ENCODE measurements around the gene PALMD.

The PALMD gene

DNA sequence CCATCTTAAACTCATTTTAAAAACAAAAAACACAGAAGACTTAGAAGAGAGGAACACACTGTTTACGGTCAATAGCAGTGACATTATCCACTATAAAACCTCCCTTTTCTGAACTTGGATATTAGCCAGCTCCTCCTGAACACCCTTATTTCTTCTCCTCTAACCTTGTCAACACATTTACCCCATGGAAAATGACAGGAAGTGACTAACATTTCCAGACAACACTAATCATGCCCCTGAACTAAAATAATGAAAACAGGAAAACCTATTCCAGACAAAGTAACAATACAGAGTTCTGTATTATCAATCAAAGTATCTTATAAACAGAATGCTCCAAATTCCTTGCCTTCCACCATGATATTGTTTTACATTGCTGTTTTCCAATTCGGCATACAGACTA, 45.3 kb downstream of the PALMD start:
- no peak overlapping the region for H3K4me3 ChIP-seq (ENCODE audit: low read depth in 1 of 2, low read length in 1 of 2)
- no peaks in the 10 kb centered on the region for H3K36me3 ChIP-seq
- no peak for TF ChIP-seq CTCF (IDR thresholded peaks at IDR 0.05)
- no peaks in the 10 kb centered on the region for H3K9me3 ChIP-seq
- H3K27ac ChIP-seq: no peak overlapping the region
- H3K4me1 ChIP-seq (ENCODE audit: control insufficient read depth in 1 of 2, insufficient read depth in 1 of 2, low read depth in 1 of 2, low read length in 1 of 2): no peaks in the 10 kb centered on the region
- peaks cover 6% of the 10 kb centered on the region for H3K27me3 ChIP-seq

DNA sequence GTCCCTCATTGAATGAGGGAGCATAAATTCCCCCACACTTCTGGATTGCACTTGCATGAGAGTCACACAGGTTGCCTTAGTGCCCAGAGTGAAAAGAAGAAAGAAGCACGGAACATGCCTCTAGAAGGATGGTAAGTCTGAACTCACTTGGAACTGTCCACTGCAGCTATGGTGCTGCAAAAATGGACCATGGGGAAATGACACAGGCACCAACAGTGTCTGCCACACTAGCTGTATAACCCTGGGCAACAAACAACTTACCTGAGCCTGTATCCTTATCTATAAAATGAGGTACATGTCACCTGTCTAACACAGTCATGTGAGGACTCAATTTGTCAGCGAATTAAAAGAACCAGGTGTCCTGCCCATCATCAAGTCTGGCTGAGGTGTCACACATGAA, 50.7 kb downstream of the PALMD start:
- H3K36me3 ChIP-seq: no peaks in the 10 kb centered on the region
- H3K4me1 ChIP-seq (ENCODE audit: control insufficient read depth in 1 of 2, insufficient read depth in 1 of 2, low read depth in 1 of 2, low read length in 1 of 2): no peaks in the 10 kb centered on the region
- TF ChIP-seq CTCF (IDR thresholded peaks at IDR 0.05): no peak
- H3K4me3 ChIP-seq (ENCODE audit: low read depth in 1 of 2, low read length in 1 of 2): no peak overlapping the region
- no peaks in the 10 kb centered on the region for H3K9me3 ChIP-seq
- H3K27ac ChIP-seq: no peak overlapping the region
- peaks cover 5% of the 10 kb centered on the region for H3K27me3 ChIP-seq

GRCh38 chr1:99697580-99697979, 51.7 kb downstream of the PALMD start:
- TF ChIP-seq CTCF (IDR thresholded peaks at IDR 0.05): no peak
- peaks cover 5% of the 10 kb centered on the region for H3K27me3 ChIP-seq
- H3K4me3 ChIP-seq (ENCODE audit: low read depth in 1 of 2, low read length in 1 of 2): no peak overlapping the region
- H3K27ac ChIP-seq: no peak overlapping the region
- no peaks in the 10 kb centered on the region for H3K36me3 ChIP-seq
- no peaks in the 10 kb centered on the region for H3K9me3 ChIP-seq
- no peaks in the 10 kb centered on the region for H3K4me1 ChIP-seq (ENCODE audit: control insufficient read depth in 1 of 2, insufficient read depth in 1 of 2, low read depth in 1 of 2, low read length in 1 of 2)

DNA sequence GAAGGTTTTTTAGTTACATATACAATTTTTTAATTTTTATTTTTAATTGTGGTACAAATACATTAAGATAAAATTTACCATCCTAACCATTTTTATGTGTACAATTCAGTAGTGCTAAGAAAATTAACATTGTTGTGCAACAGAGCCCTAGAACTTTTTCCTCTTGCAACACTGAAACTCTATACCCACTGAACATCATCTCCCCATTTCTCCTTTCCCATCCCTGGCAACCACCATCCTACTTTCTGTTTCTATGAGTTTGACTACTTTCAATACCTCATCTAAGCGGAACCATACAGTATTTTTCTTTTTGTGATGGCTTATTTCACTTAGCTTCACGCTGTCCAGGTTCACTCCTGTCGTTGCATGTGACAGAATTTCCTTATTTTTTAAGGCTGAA, 54.1 kb downstream of the PALMD start:
- peaks cover 0 to 3% of the 10 kb centered on the region in 2 experiments for H3K4me1 ChIP-seq (ENCODE audit: control insufficient read depth in 1 of 2, insufficient read depth in 1 of 2, low read depth in 1 of 2, low read length in 1 of 2)
- no peak overlapping the region for H3K27ac ChIP-seq
- peaks cover 5% of the 10 kb centered on the region for H3K27me3 ChIP-seq
- no peak for TF ChIP-seq CTCF (IDR thresholded peaks at IDR 0.05)
- no peak overlapping the region for H3K4me3 ChIP-seq (ENCODE audit: low read depth in 1 of 2, low read length in 1 of 2)
- no peaks in the 10 kb centered on the region for H3K9me3 ChIP-seq
- H3K36me3 ChIP-seq: no peaks in the 10 kb centered on the region

- Histone ChIP-seq H3K27ac (no peak overlapping the region), H3K4me1 (ENCODE audit: control insufficient read depth in 1 of 2, insufficient read depth in 1 of 2, low read depth in 1 of 2, low read length in 1 of 2) (peaks cover 0 to 3% of the 10 kb centered on the region in 2 experiments), H3K9me3 (no peaks in the 10 kb centered on the region), H3K27me3 (no peaks in the 10 kb centered on the region), H3K4me3 (ENCODE audit: low read depth in 1 of 2, low read length in 1 of 2) (no peak overlapping the region), H3K36me3 (no peaks in the 10 kb centered on the region)
- TF ChIP-seq CTCF (IDR thresholded peaks at IDR 0.05): no peak
Observed at GRCh38 chr1:99702221-99702620, 56.3 kb downstream of the PALMD start.

DNA sequence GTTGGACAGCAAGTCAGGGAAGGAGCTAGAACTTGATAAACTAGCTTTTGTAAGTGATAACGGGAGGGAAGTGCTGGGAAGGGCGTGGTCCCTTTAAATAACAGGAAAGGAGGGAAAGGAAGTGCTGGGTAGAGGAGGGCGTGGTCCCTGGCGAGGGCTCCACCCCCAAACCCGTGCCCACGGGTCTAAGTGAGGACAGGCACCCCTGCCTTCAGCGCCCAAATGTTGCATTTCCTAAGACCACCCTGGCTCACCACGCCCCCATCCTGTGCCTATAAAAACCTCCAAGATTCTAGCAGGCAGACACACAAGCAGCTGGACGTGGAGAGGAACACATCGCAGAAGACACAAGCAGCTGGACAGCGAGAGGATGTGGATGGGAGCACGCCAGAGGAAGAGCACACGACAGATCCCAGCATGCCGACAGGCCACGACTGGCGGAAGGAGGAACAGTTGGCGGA, 58.5 kb downstream of the PALMD start:
- Histone ChIP-seq H3K9me3 (no peaks in the 10 kb centered on the region), H3K27ac (no peak overlapping the region), H3K4me3 (ENCODE audit: low read depth in 1 of 2, low read length in 1 of 2) (no peak overlapping the region), H3K36me3 (no peaks in the 10 kb centered on the region), H3K27me3 (no peaks in the 10 kb centered on the region), H3K4me1 (ENCODE audit: control insufficient read depth in 1 of 2, insufficient read depth in 1 of 2, low read depth in 1 of 2, low read length in 1 of 2) (peaks cover 0 to 3% of the 10 kb centered on the region in 2 experiments)
- no peak for TF ChIP-seq CTCF (IDR thresholded peaks at IDR 0.05)

Measured in neutrophil (primary cell).